ENCODE results near the gene PPP2R5C.

Gene PPP2R5C

GRCh38 chr14:101716077-101716950 is 45.2 kb upstream of the PPP2R5C start:
- TF ChIP-seq EZH2 (IDR thresholded peaks at IDR 0.05; ENCODE audit: borderline replicate concordance, low read depth, low read length, severe bottlenecking) = no peak
- TF ChIP-seq CTCF (IDR thresholded peaks at IDR 0.05; ENCODE audit: borderline replicate concordance, extremely low read depth, low read length, poor library complexity, severe bottlenecking) = no peak
- Histone ChIP-seq H3K36me3 (ENCODE audit: insufficient read depth, low read length) (no peaks in the 10 kb centered on the region), H4K20me1 (ENCODE audit: insufficient read depth, low read length) (no peaks in the 10 kb centered on the region), H3K4me2 (ENCODE audit: insufficient read depth, low read length) (no peak overlapping the region), H3K9me3 (ENCODE audit: insufficient read depth, low read length, severe bottlenecking) (no peaks in the 10 kb centered on the region), H3K4me1 (ENCODE audit: insufficient read depth, low read length) (peaks cover 22% of the 10 kb centered on the region), H3K27me3 (ENCODE audit: insufficient read depth, low read length, poor library complexity) (no peaks in the 10 kb centered on the region), H2AFZ (ENCODE audit: low read depth, low read length) (no peak overlapping the region), H3K4me3 (ENCODE audit: low read depth in 1 of 2, low read length in 2 of 2) (no peak overlapping the region), H3K79me2 (ENCODE audit: insufficient read depth, low read length) (no peaks in the 10 kb centered on the region), H3K9ac (ENCODE audit: low read depth, low read length) (no peak overlapping the region), H3K27ac (ENCODE audit: low read length) (peak overlapping the region; percentile 36; the same call in 1 of the 2 replicates)
- DNase-seq (no peak), ATAC-seq (ENCODE audit: insufficient read depth, low read depth) (no peak)

GRCh38 chr14:101716956-101717662 is 44.4 kb upstream of the PPP2R5C start:
- H3K27ac ChIP-seq (ENCODE audit: low read length) = no peak overlapping the region; the same call in 1 of the 2 replicates
- no peak for DNase-seq
- H3K79me2 ChIP-seq (ENCODE audit: insufficient read depth, low read length) = no peaks in the 10 kb centered on the region
- no peak overlapping the region for H3K9ac ChIP-seq (ENCODE audit: low read depth, low read length)
- ATAC-seq (ENCODE audit: insufficient read depth, low read depth) = no peak
- no peaks in the 10 kb centered on the region for H3K9me3 ChIP-seq (ENCODE audit: insufficient read depth, low read length, severe bottlenecking)
- H3K27me3 ChIP-seq (ENCODE audit: insufficient read depth, low read length, poor library complexity) = no peaks in the 10 kb centered on the region
- peaks cover 30% of the 10 kb centered on the region for H3K4me1 ChIP-seq (ENCODE audit: insufficient read depth, low read length)
- no peaks in the 10 kb centered on the region for H4K20me1 ChIP-seq (ENCODE audit: insufficient read depth, low read length)
- no peak overlapping the region for H2AFZ ChIP-seq (ENCODE audit: low read depth, low read length)
- TF ChIP-seq EZH2 (IDR thresholded peaks at IDR 0.05; ENCODE audit: borderline replicate concordance, low read depth, low read length, severe bottlenecking) = no peak
- TF ChIP-seq CTCF (IDR thresholded peaks at IDR 0.05; ENCODE audit: borderline replicate concordance, extremely low read depth, low read length, poor library complexity, severe bottlenecking) = no peak
- H3K36me3 ChIP-seq (ENCODE audit: insufficient read depth, low read length) = no peaks in the 10 kb centered on the region
- H3K4me2 ChIP-seq (ENCODE audit: insufficient read depth, low read length) = no peak overlapping the region
- no peak overlapping the region for H3K4me3 ChIP-seq (ENCODE audit: low read depth in 1 of 2, low read length in 2 of 2)

GRCh38 chr14:101717663-101718490 is 43.6 kb upstream of the PPP2R5C start:
- H3K27me3 ChIP-seq (ENCODE audit: insufficient read depth, low read length, poor library complexity) = no peaks in the 10 kb centered on the region
- no peak overlapping the region for H2AFZ ChIP-seq (ENCODE audit: low read depth, low read length)
- ATAC-seq (ENCODE audit: insufficient read depth, low read depth) (no peak), DNase-seq (no peak)
- no peaks in the 10 kb centered on the region for H3K36me3 ChIP-seq (ENCODE audit: insufficient read depth, low read length)
- H3K9ac ChIP-seq (ENCODE audit: low read depth, low read length) = no peak overlapping the region
- H3K4me3 ChIP-seq (ENCODE audit: low read depth in 1 of 2, low read length in 2 of 2) = no peak overlapping the region
- H3K27ac ChIP-seq (ENCODE audit: low read length) = peak overlapping the region; percentile 40; the same call in 1 of the 2 replicates
- no peak for TF ChIP-seq EZH2 (IDR thresholded peaks at IDR 0.05; ENCODE audit: borderline replicate concordance, low read depth, low read length, severe bottlenecking)
- TF ChIP-seq CTCF (IDR thresholded peaks at IDR 0.05; ENCODE audit: borderline replicate concordance, extremely low read depth, low read length, poor library complexity, severe bottlenecking) = no peak
- H3K4me2 ChIP-seq (ENCODE audit: insufficient read depth, low read length) = no peak overlapping the region
- no peaks in the 10 kb centered on the region for H3K9me3 ChIP-seq (ENCODE audit: insufficient read depth, low read length, severe bottlenecking)
- peaks cover 37% of the 10 kb centered on the region for H3K4me1 ChIP-seq (ENCODE audit: insufficient read depth, low read length)
- no peaks in the 10 kb centered on the region for H4K20me1 ChIP-seq (ENCODE audit: insufficient read depth, low read length)
- H3K79me2 ChIP-seq (ENCODE audit: insufficient read depth, low read length) = no peaks in the 10 kb centered on the region

Measured in DND-41 (cell line).